ENCODE data around the gene GTF3C1.

Gene GTF3C1

GRCh38 chr16:27518226-27518625 is 31.5 kb downstream of the GTF3C1 start:
- no peak for DNase-seq

- no peak for DNase-seq
These were observed 32.0 kb downstream of the GTF3C1 start for GRCh38 chr16:27517664-27518063.

- no peak for DNase-seq
These were observed 33.3 kb downstream of the GTF3C1 start for GRCh38 chr16:27516365-27516764.

- DNase-seq: no peak
These were observed 33.8 kb downstream of the GTF3C1 start for GRCh38 chr16:27515874-27516353.

GRCh38 chr16:27514806-27515205 is 34.9 kb downstream of the GTF3C1 start:
- no peak for DNase-seq

GRCh38 chr16:27511657-27512448 is 37.9 kb downstream of the GTF3C1 start:
- peak; percentile 87 for DNase-seq

GRCh38 chr16:27508476-27508875 is 41.2 kb downstream of the GTF3C1 start:
- DNase-seq: peak; percentile 85

GRCh38 chr16:27506771-27507170 is 42.9 kb downstream of the GTF3C1 start:
- no peak for DNase-seq

- DNase-seq: no peak
These were observed 44.1 kb downstream of the GTF3C1 start for GRCh38 chr16:27505297-27506236.

- no peak for DNase-seq
These were observed 46.1 kb downstream of the GTF3C1 start for GRCh38 chr16:27503662-27504061.

- no peak for DNase-seq
These were observed 48.9 kb downstream of the GTF3C1 start for GRCh38 chr16:27500801-27501200.

GRCh38 chr16:27499659-27500055 is 50.1 kb downstream of the GTF3C1 start:
- DNase-seq: no peak

- no peak for DNase-seq
These were observed 50.6 kb downstream of the GTF3C1 start for GRCh38 chr16:27498916-27499658.

- DNase-seq: no peak
These were observed 51.5 kb downstream of the GTF3C1 start for GRCh38 chr16:27498031-27498825.

- no peak for DNase-seq
These were observed 54.5 kb downstream of the GTF3C1 start for GRCh38 chr16:27495191-27495590.

- DNase-seq: no peak
These were observed 57.1 kb downstream of the GTF3C1 start for GRCh38 chr16:27492588-27492979.

GRCh38 chr16:27491894-27492587 is 57.7 kb downstream of the GTF3C1 start:
- no peak for DNase-seq

GRCh38 chr16:27489906-27490305 is 59.8 kb downstream of the GTF3C1 start:
- no peak for DNase-seq

- no peak for DNase-seq
These were observed 60.3 kb downstream of the GTF3C1 start for GRCh38 chr16:27489421-27489820.

GRCh38 chr16:27486760-27487159 is 63.0 kb downstream of the GTF3C1 start:
- DNase-seq: no peak

GRCh38 chr16:27486344-27486743 is 63.4 kb downstream of the GTF3C1 start:
- no peak for DNase-seq

- DNase-seq: no peak
These were observed 63.9 kb downstream of the GTF3C1 start for GRCh38 chr16:27485811-27486210.

Measured in kidney glomerular epithelial cell (primary cell).